SJCRH30 (cell line): Measurements from ENCODE around the gene NAPA. TPM values are rescaled to one million over a fixed set of nuclear protein-coding genes. Genes with fewer than 3 reads are reported as not detected.
"Not testable (repeated sequence)": the region's sequence is repeated elsewhere in the genome, so short reads cannot be mapped to it uniquely, and the experiment has no call there.

Experiments used
- DNase-seq, 2 experiments: peaks; one replicate each; pipeline ENCODE4 v3.0.0-alpha.2; 2015 to 2020
- H3K27ac ChIP-seq: fragments of 250-450 bp; sonication (Bioruptor Pico); 2 replicates; pipeline ENCODE4 v1.5.1; 2020; ENCODE audit warnings: mild to moderate bottlenecking, moderate library complexity
- H3K27me3 ChIP-seq: fragments of 250-450 bp; sonication (Bioruptor Pico); 2 replicates; pipeline ENCODE4 v1.5.1; 2020; ENCODE audit warnings: mild to moderate bottlenecking, moderate library complexity
- H3K36me3 ChIP-seq: fragments of 250-450 bp; sonication (Bioruptor Pico); 2 replicates; pipeline ENCODE4 v1.5.1; 2020; ENCODE audit warnings: mild to moderate bottlenecking, moderate library complexity
- H3K4me1 ChIP-seq: fragments of 250-450 bp; sonication (Bioruptor Pico); 2 replicates; pipeline ENCODE4 v1.5.1; 2020; ENCODE audit warnings: mild to moderate bottlenecking, moderate library complexity
- H3K4me3 ChIP-seq: fragments of 250-450 bp; sonication (Bioruptor Pico); 2 replicates; pipeline ENCODE4 v1.5.1; 2020; ENCODE audit warnings: mild to moderate bottlenecking, moderate library complexity
- H3K9me3 ChIP-seq: fragments of 250-450 bp; sonication (Bioruptor Pico); replicated peaks from 2 replicates; pipeline ENCODE4 v1.5.1; 2020; ENCODE audit warnings: mild to moderate bottlenecking, moderate library complexity
- total RNA-seq: library from RNA; depleted of rRNA; stranded (reverse); fragments of >200 nt; shearing (Covaris generic); gene quantifications from 2 replicates; pipeline ENCODE4 v1.2.3, GENCODE V29; 2014

Gene NAPA
- total RNA-seq, 1 experiment from 2014 or later: 77.0 TPM

- Histone ChIP-seq H3K9me3 (no peaks in the 10 kb centered on the region), H3K36me3 (peaks cover 9% of the 10 kb centered on the region), H3K4me1 (peaks cover 36% of the 10 kb centered on the region), H3K4me3 (no peak overlapping the region), H3K27me3 (no peaks in the 10 kb centered on the region), H3K27ac (no peak overlapping the region)
- DNase-seq: no peak
These were observed 24.0 kb downstream of the NAPA start for GRCh38 chr19:47490847-47491246.

GRCh38 chr19:47490031-47490430 lies 24.8 kb downstream of the NAPA start:
- no peak for DNase-seq
- Histone ChIP-seq H3K4me1 (peaks cover 31% of the 10 kb centered on the region), H3K9me3 (no peaks in the 10 kb centered on the region), H3K4me3 (no peak overlapping the region), H3K36me3 (peaks cover 9% of the 10 kb centered on the region), H3K27ac (no peak overlapping the region), H3K27me3 (no peaks in the 10 kb centered on the region)

- DNase-seq: no peak
- Histone ChIP-seq H3K36me3 (peaks cover 9% of the 10 kb centered on the region), H3K4me1 (peaks cover 25% of the 10 kb centered on the region), H3K27ac (no peak overlapping the region), H3K9me3 (no peaks in the 10 kb centered on the region), H3K4me3 (no peak overlapping the region), H3K27me3 (no peaks in the 10 kb centered on the region)
These were observed 25.6 kb downstream of the NAPA start for GRCh38 chr19:47489072-47489914.

- Histone ChIP-seq H3K36me3 (peaks cover 9% of the 10 kb centered on the region), H3K27ac (peak overlapping the region; percentile 29), H3K4me3 (no peak overlapping the region), H3K4me1 (peaks cover 14% of the 10 kb centered on the region), H3K9me3 (no peaks in the 10 kb centered on the region), H3K27me3 (no peaks in the 10 kb centered on the region)
- DNase-seq: peak in 1 of 2 experiments; percentile 47
These were observed 27.0 kb downstream of the NAPA start for GRCh38 chr19:47487551-47488515.

GRCh38 chr19:47486900-47487299 lies 28.0 kb downstream of the NAPA start:
- H3K27ac ChIP-seq: peak overlapping the region; percentile 29
- H3K4me1 ChIP-seq: peaks cover 14% of the 10 kb centered on the region
- DNase-seq: peak in 1 of 2 experiments; percentile 44
- H3K9me3 ChIP-seq: no peaks in the 10 kb centered on the region
- peaks cover 9% of the 10 kb centered on the region for H3K36me3 ChIP-seq
- no peak overlapping the region for H3K4me3 ChIP-seq
- no peaks in the 10 kb centered on the region for H3K27me3 ChIP-seq

- not testable (repeated sequence) for H3K9me3 ChIP-seq, H3K27ac ChIP-seq, H3K4me3 ChIP-seq, H3K36me3 ChIP-seq, DNase-seq, H3K27me3 ChIP-seq
- H3K4me1 ChIP-seq: peaks cover 14% of the 10 kb centered on the region
These were observed 28.6 kb downstream of the NAPA start for GRCh38 chr19:47486220-47486619.

- Histone ChIP-seq H3K4me3 (no peak overlapping the region), H3K36me3 (peaks cover 9% of the 10 kb centered on the region), H3K9me3 (no peaks in the 10 kb centered on the region), H3K27me3 (no peaks in the 10 kb centered on the region), H3K4me1 (peaks cover 14% of the 10 kb centered on the region), H3K27ac (no peak overlapping the region)
- DNase-seq: no peak
These were observed 29.7 kb downstream of the NAPA start for GRCh38 chr19:47485210-47485609.

- no peaks in the 10 kb centered on the region; the same call in 1 of the 2 replicates for H3K36me3 ChIP-seq
- DNase-seq: peak; percentile 92 to 94
- no peaks in the 10 kb centered on the region for H3K9me3 ChIP-seq
- peak within 1 kb of the TSS; percentile 82 for H3K27ac ChIP-seq
- H3K4me1 ChIP-seq: peaks cover 14% of the 10 kb centered on the region
- H3K4me3 ChIP-seq: peak within 1 kb of the TSS; percentile 75
- H3K27me3 ChIP-seq: no peaks in the 10 kb centered on the region
These were observed 30.8 kb downstream of the NAPA start, which contains the start of gene KPTN for GRCh38 chr19:47483800-47484690. Gene KPTN (minus strand): TSS chr19:47484219. CDS start chr19:47484160, 59 bp downstream.

- DNase-seq: no peak
- H3K4me3 ChIP-seq: no peak overlapping the region
- no peak overlapping the region for H3K27ac ChIP-seq
These were observed 31.7 kb downstream of the NAPA start for GRCh38 chr19:47483200-47483599.

GRCh38 chr19:47481460-47482052 lies 33.3 kb downstream of the NAPA start:
- no peak overlapping the region for H3K4me3 ChIP-seq
- no peaks in the 10 kb centered on the region for H3K27me3 ChIP-seq
- no peaks in the 10 kb centered on the region for H3K9me3 ChIP-seq
- H3K27ac ChIP-seq: no peak overlapping the region
- no peak for DNase-seq
- H3K36me3 ChIP-seq: no peaks in the 10 kb centered on the region
- 0 out of 2 replicates have a peak, but pooled peaks cover 2% of the 10 kb centered on the region for H3K4me1 ChIP-seq

More at GRCh38 chr19:47483200-47483599, 31.7 kb downstream of the NAPA start:
- Histone ChIP-seq H3K36me3 (no peaks in the 10 kb centered on the region), H3K27me3 (no peaks in the 10 kb centered on the region), H3K9me3 (no peaks in the 10 kb centered on the region), H3K4me1 (peaks cover 14% of the 10 kb centered on the region)

GRCh38 chr19:47480658-47481057 lies 34.2 kb downstream of the NAPA start:
- DNase-seq: no peak
- no peak overlapping the region for H3K27ac ChIP-seq
- no peaks in the 10 kb centered on the region for H3K36me3 ChIP-seq
- no peaks in the 10 kb centered on the region for H3K27me3 ChIP-seq
- no peaks in the 10 kb centered on the region for H3K9me3 ChIP-seq
- H3K4me3 ChIP-seq: no peak overlapping the region
- H3K4me1 ChIP-seq: no peaks in the 10 kb centered on the region

- no peak overlapping the region for H3K4me3 ChIP-seq
These were observed 35.0 kb downstream of the NAPA start for GRCh38 chr19:47479701-47480503.

GRCh38 chr19:47476438-47476972 lies 38.4 kb downstream of the NAPA start:
- Histone ChIP-seq H3K27ac (no peak overlapping the region), H3K36me3 (no peaks in the 10 kb centered on the region), H3K4me3 (no peak overlapping the region), H3K4me1 (no peaks in the 10 kb centered on the region), H3K9me3 (no peaks in the 10 kb centered on the region), H3K27me3 (no peaks in the 10 kb centered on the region; the same call in 1 of the 2 replicates)
- DNase-seq: no peak

More at GRCh38 chr19:47479701-47480503, 35.0 kb downstream of the NAPA start:
- no peaks in the 10 kb centered on the region for H3K27me3 ChIP-seq
- no peaks in the 10 kb centered on the region for H3K9me3 ChIP-seq
- no peak for DNase-seq
- no peak overlapping the region for H3K27ac ChIP-seq
- no peaks in the 10 kb centered on the region for H3K36me3 ChIP-seq
- no peaks in the 10 kb centered on the region for H3K4me1 ChIP-seq
